ENCODE results near the gene IFI6.

The IFI6 gene

DNA sequence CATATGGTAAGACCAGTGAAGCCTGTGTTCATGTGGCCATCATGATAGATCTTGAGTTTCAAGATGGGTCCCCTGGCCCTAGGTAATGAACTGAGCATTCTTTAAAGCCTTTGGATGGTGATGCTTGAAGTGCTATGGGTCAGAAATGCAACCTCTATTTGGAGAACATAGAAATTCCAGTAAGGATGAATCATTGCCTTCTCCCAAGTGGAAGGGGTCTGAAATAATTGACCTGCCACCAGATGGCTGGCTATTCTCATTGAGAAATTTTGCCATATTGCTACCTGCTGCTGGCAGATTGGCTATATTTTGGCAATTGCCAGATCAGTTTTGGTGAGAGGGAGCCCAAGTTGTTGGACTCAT is 739 bp upstream of the IFI6 start:
- no peak for DNase-seq (ENCODE audit: low spot score)

GRCh38 chr1:27669876-27670275 is 2.1 kb downstream of the IFI6 start:
- no peak for DNase-seq (ENCODE audit: low spot score)

DNA sequence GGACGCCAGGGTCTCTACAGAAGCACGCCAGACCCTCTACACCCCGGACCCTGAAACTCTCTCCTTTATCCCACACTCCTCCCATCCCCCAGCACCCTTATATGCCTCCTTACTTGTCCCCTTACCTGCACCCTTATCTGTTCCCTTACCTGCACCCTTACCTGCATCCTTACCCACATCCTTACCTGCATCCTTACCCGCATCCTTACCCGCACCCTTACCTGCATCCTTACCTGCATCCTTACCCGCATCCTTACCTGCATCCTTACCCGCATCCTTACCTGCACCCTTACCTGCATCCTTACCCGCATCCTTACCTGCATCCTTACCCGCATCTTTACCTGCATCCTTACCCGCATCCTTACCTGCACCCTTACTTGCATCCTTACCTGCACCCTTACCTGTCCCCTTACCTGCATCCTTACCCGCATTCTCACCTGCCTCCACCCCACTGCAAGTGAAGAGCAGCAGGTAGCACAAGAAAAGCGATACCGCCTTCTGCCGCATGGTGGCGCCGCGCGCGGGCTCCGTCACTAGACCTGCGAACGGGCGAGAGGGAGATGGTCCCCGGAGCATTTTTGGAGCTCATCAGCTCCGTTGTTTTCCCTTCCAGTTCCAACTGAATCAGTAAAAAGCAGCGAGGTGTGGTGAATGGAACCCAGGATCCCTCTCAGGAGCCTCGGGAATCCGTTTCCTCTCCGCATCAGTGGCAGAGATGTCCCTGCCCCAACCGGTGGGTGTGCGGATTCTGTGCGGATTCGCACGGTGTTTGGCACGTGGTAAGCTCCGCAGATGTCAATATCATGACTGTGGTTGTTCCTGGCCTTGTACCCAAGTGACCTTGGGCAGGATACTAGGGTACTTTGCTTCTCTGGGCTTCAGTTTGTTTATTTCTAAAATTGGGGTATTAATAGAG is 2.9 kb downstream of the IFI6 start:
- peak; percentile 74 for DNase-seq (ENCODE audit: low spot score)

DNA sequence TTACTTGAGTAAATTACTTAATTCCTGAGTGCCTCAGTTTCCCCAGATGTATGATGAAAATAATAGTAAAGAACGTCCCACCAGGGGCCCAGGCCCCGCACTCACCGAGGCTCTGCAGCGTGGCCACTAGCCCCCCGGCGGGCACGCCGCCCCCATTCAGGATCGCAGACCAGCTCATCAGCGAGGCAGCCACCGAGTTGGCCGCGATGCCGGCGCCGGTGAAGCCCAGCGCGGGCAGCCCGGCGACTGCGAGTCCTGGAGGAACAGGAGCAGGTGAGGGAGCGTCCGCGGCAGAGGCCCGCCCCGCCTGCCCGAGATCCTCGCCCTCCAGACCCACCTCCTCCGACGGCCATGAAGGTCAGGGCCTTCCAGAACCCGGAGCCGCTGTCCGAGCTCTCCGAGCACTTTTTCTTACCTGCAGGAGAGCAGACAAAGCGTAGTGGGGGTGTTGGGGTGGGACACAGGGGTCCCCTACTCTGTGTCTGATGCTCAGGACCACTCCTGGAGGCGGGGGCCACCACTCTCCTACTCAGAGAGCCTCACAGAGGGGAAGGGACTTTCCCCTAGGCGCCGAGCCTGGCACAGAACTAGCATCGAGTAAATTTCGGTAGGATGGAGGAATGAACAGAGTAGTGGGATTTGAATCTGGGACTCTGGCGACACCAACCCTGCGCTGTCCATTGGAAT is 3.7 kb downstream of the IFI6 start:
- no peak for DNase-seq (ENCODE audit: low spot score)

GRCh38 chr1:27666791-27667254 is 5.2 kb downstream of the IFI6 start:
- no peak for DNase-seq (ENCODE audit: low spot score)

- no peak for DNase-seq (ENCODE audit: low spot score)
Measured at GRCh38 chr1:27666294-27666693, 5.7 kb downstream of the IFI6 start.

DNA sequence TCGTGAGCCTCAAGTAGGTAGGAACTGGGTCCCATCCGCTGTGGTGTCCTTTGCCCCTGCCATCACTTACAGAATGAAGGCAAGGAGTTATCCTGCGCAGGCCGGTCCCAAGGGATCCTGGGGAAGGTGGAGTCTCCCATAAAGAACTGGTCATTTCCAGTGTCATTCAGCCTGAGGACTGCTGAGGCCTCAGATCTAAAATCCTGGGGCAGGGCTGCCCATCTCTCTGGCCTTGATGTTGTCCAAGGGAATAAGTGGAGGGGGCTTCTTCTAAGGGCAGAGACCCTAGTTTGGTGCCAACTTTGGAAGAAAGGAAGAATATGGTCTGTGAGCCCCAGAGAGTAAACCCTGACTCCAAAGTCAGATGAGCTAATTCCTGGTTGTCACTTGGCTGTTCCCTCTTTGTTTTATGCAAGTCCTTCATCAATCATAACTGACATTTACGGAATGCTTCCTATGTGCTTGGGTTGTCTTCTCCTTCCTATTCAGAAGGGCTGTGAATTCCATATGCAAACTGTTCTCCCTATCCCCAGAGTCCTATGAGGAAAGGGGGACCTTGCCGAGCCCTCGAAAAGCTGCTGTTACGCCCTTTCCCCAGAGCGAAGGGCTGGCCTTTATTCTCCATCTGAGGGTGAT is 6.9 kb downstream of the IFI6 start:
- DNase-seq (ENCODE audit: low spot score), result no peak

GRCh38 chr1:27664291-27664690 is 7.7 kb downstream of the IFI6 start:
- DNase-seq (ENCODE audit: low spot score), result no peak

GRCh38 chr1:27662707-27663393 is 9.1 kb downstream of the IFI6 start:
- DNase-seq (ENCODE audit: low spot score), result peak; percentile 87

DNA sequence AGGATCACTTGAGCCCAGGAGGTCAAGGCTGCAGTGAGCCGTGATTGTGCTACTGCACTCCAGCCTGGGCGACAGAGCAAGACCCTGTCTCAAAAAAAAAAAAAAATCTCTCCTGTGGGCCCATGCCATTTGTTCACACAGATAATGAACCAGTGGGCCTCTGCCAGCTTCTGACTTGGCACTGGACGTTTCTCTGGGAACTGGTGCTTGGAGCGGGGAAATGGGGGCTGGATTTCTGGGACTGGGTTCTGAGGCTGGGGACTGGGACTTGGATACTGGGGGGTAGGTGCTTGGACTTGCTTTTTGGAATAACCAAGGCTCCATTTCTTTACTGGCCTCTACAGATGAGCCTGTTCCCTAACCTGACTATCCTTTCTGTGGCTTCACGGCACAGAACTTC is 9.7 kb downstream of the IFI6 start:
- DNase-seq (ENCODE audit: low spot score), result no peak

DNA sequence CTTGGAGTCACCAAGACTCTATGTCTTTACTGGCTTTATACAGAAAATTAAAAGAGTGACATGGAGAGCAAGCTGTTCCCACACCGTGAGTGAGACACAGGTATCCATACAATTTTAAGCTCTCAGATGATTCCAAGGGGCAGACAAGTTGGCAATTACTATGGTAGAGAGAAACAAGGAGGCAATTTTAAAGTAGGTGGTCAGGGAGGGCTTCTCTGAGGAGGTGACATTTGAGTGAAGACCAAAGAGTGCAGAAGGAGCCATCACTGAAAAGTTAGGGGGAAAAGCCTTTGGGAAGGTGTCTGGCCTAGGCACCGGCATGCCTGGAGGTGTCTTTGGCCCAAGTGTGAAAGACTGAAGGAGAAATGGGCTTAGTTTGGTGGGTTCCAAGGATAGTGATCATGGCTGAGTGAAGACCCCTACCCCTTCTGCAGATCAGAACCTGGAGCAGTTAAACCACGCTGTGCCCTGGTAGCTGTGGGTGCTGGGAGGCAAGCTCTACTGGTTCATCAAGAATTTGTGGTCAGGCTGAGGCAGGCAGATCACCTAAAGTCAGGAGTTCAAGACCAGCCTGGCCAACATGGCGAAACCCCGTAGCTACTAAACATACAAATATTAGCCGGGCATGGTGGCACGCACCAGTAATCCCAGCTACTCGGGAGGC is 10.4 kb downstream of the IFI6 start:
- DNase-seq (ENCODE audit: low spot score), result no peak

DNA sequence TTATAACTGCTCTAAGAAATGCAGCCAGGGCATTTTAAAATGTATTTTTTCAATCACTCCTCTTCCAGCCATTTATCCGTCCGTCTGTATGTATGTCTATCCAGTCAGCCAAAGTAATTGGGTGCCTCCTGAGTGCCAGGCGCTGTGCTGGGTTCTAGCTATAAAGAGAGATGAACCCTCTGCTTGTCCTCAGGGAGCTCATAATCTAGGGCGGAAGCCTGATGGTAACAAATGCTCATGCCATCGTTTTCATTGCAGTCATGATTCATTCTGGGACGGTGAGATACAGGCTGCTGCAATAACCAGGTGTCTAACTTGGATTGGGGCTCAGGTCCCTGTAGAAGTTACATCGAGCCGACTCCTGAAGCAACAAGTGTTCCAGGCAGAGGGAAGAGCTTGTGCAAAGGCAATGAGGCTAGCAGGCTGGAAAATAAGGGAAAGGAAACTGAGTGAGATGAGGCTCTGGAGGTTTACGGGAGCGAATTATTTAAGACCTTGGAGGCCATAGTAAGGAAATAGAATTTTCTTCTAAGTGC is 11.6 kb downstream of the IFI6 start:
- no peak for DNase-seq (ENCODE audit: low spot score)

GRCh38 chr1:27659497-27660299 is 12.3 kb downstream of the IFI6 start:
- DNase-seq (ENCODE audit: low spot score), result peak; percentile 91

GRCh38 chr1:27658951-27659496 is 13.0 kb downstream of the IFI6 start:
- DNase-seq (ENCODE audit: low spot score), result no peak

DNA sequence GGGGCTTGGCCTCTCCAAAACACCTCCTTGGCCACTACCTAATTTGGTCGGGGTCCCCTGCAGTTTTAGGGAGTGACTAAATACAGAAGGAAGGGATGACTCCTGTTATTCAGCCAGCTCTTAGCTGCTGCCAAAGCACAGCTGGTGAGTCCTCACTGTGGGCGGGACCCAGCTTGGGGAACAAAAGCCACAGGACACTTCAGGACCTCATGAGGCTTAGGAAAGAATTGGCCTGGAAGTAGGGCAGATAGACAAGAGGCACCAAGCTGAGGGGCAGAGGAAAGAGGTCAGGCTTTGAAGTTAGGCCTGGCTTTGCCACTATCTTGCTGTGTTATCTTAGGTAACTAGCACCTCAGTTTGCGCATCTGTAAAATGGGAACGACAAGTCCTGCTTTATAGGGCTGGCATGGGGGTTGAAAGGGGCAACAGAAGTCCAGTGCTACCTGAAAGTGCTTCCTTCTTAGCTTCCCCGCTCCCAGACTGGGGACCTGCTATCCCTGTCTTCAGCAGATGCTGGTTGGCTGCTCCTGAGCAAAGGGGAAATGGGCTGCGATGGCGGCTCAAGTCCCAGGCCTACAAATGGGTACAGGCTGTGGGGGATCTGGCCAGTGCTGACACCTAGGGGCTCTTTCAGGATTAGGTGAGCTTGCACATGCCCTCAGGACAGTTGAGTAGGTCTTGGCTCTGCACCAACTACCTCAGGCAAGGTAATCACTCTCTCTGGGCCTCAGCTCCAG is 15.7 kb downstream of the IFI6 start:
- no peak for DNase-seq (ENCODE audit: low spot score)

DNA sequence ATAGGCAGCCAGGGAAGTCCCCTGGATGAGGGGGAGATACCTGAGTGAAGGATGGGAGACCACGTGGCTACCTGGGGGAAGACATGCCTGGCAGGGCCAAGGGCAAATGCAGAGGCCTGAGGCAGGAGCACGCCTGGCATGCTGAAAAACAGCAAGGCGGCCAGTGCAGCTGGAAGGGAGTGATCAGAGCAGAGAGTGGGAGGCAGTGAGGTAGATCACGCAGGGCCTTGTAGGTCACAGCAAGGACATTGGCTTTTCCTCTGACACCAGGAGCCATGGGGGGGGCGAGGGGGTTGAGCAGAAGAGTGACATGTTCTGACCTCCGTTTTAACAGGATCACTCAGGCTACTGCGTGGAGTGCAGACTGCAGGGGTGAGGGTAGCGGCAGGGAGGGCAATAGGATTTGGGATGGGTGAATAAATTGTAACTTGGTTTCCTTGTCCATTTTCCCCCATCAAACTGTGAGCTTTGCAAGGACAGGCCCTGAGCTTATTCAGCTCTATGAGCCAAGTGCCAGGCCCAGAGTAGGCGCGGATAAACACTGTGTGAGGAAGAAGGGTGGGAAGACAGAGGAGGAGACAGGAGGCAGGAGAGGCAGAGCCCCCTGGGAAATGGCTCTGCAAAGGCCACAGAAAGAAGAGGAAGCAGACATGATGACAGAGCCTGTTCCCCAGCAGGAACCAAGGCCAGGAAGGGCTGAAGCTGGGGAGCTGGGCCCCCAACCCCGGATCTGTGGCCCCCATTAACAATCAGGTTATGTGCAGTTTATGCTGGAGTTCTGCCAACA is 16.6 kb downstream of the IFI6 start:
- DNase-seq (ENCODE audit: low spot score), result no peak

GRCh38 chr1:27652111-27652864 is 19.7 kb downstream of the IFI6 start:
- no peak for DNase-seq (ENCODE audit: low spot score)

All from Ammon's horn (tissue), 1 donor.